Liver (tissue), 9 donors: ENCODE measurements around the gene PAX9. TPM values are rescaled to one million over a fixed set of nuclear protein-coding genes. Genes with fewer than 3 reads are reported as not detected.

Experiments
- DNase-seq: peaks from one replicate; pipeline ENCODE4 v3.0.0-alpha.2; 2017; ENCODE audit warnings: low spot score
- H3K27ac ChIP-seq, 2 donors: one replicate each; pipeline ENCODE4 v1.7.0; 2013; ENCODE audit warnings: inconsistent platforms in 2 of 2, low read length in 2 of 2, control low read depth in 1 of 2, low read depth in 1 of 2, mild to moderate bottlenecking in 1 of 2
- H3K27me3 ChIP-seq, 4 donors: one replicate each; pipeline versions ENCODE4 v1.6.1 to v1.7.0; 2013; ENCODE audit warnings: low read length in 3 of 4, inconsistent platforms in 1 of 4, mild to moderate bottlenecking in 1 of 4, moderate library complexity in 1 of 4; ENCODE audit not compliant: control insufficient read depth in 4 of 4, insufficient read depth in 4 of 4
- H3K36me3 ChIP-seq, 4 donors: one replicate each; pipeline versions ENCODE4 v1.6.1 to v1.7.0; 2013; ENCODE audit warnings: low read length in 3 of 4, mild to moderate bottlenecking in 3 of 4, low read depth in 1 of 4, moderate library complexity in 1 of 4; ENCODE audit not compliant: control insufficient read depth in 4 of 4, insufficient read depth in 3 of 4
- H3K4me1 ChIP-seq, 4 donors: one replicate each; pipeline versions ENCODE4 v1.6.1 to v1.7.0; 2013; ENCODE audit warnings: low read length in 3 of 4, mild to moderate bottlenecking in 3 of 4, moderate library complexity in 1 of 4; ENCODE audit not compliant: control insufficient read depth in 4 of 4, insufficient read depth in 4 of 4
- H3K4me3 ChIP-seq, 3 donors: one replicate each; pipeline versions ENCODE4 v1.6.1 to v1.7.0; 2013; ENCODE audit warnings: low read length in 3 of 3, control low read depth in 1 of 3, low read depth in 1 of 3, mild to moderate bottlenecking in 1 of 3
- H3K9ac ChIP-seq, 2 donors: one replicate each; pipeline ENCODE4 v1.7.0; 2013; ENCODE audit warnings: low read length in 2 of 2, mild to moderate bottlenecking in 2 of 2, moderate library complexity in 2 of 2, control low read depth in 1 of 2, low read depth in 1 of 2
- H3K9me3 ChIP-seq, 4 donors: one replicate each; pipeline versions ENCODE4 v1.6.1 to v1.7.0; 2013; ENCODE audit warnings: low read length in 3 of 4; ENCODE audit not compliant: control insufficient read depth in 4 of 4
- FOXA1 ChIP-seq: IDR thresholded peaks from 2 replicates; pipeline ENCODE4 v1.6.1; 2016; ENCODE audit warnings: antibody characterized with exemption
- GABPA ChIP-seq, 2 donors: IDR thresholded peaks in 1 of 2; conservative IDR thresholded peaks in 1 of 2; 2 replicates each; pipeline ENCODE4 v1.6.1; 2016; ENCODE audit warnings: antibody characterized with exemption in 2 of 2, mild to moderate bottlenecking in 1 of 2, moderate library complexity in 1 of 2
- JUND ChIP-seq, 2 donors: IDR thresholded peaks; 2 replicates each; pipeline ENCODE4 v1.6.1; 2016; ENCODE audit warnings: antibody characterized with exemption in 2 of 2
- NR2F2 ChIP-seq: IDR thresholded peaks from 2 replicates; pipeline ENCODE4 v1.6.1; 2016; ENCODE audit warnings: antibody characterized with exemption
- RAD21 ChIP-seq, 2 donors: IDR thresholded peaks; 2 replicates each; pipeline ENCODE4 v1.6.1; 2016; ENCODE audit warnings: antibody characterized with exemption in 2 of 2, mild to moderate bottlenecking in 2 of 2
- SP1 ChIP-seq: IDR thresholded peaks from 2 replicates; pipeline ENCODE4 v1.6.1; 2018; ENCODE audit warnings: antibody characterized with exemption, mild to moderate bottlenecking
- WGBS: extraction: QIAGEN DNeasy Blood & Tissue Kit; methylation state at CpG from one replicate; pipeline ENCODE4 v1.1.7; 2013; 5-methylcytosine and 5-hydroxymethylcytosine counted together
- polyA plus RNA-seq, 2 donors: library from polyadenylated mRNA; stranded (reverse) in 1 of 2; unstranded in 1 of 2; fragments of 200-250 nt in 1 of 2; fragments of >200 nt in 1 of 2; fragmentation: Nextera tagmentation in 1 of 2; extraction: Ambion mirVana in 1 of 2; gene quantifications; one replicate each; pipeline versions ENCODE4 v1.2.1 to v1.2.3, GENCODE V29; 2013 to 2015
- total RNA-seq, 2 donors: library from RNA; depleted of rRNA; stranded (reverse); fragments of >200 nt; gene quantifications; one replicate each; pipeline ENCODE4 v1.2.3, GENCODE V29; 2014
- TF ChIP-seq, protein P1 (sequence below): IDR thresholded peaks from 2 replicates; pipeline ENCODE4 v1.6.1; 2016; ENCODE audit warnings: antibody characterized with exemption, mild to moderate bottlenecking
- TF ChIP-seq, protein P2 (sequence below): IDR thresholded peaks from 2 replicates; pipeline ENCODE4 v1.6.1; 2016; ENCODE audit warnings: antibody characterized with exemption
- TF ChIP-seq, protein P3 (sequence below): fragments of 150-350 bp; IDR thresholded peaks from 2 replicates; pipeline ENCODE4 v1.5.1; 2017; ENCODE audit warnings: improper control_type of control experiment, low read depth, low read length; ENCODE audit not compliant: missing input control
- donor health status: healthy.
- donor health status: healthy.
- donor health status: healthy.
- donor health status: healthy.
- donor health status: healthy.

Gene PAX9
- total and polyA plus RNA-seq, 4 donors = 0.03 TPM; not detected in 3

DNA sequence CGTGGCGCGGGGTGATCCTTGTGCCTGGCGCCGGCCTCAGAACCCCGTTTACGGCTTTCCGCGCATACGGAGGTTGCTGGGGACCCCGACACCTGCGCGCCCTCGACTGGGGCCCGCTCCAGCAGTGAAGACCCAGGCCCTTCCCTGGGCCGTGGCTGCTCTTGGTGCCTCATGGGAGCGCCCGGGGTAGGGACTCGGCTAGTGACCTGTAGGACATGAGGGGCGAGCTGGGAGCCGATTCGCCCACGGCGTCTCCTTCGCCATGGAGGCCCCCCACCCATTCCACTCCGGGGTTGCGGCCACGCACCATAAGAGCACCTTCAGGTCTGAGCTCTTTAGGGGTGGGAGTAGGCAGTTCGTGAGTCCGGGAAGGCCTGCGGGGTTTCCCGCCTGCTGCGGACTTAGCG, 14.2 kb upstream of the PAX9 start:
- 2% methylated on average over 34 of the region's 34 CpGs for WGBS
- Histone ChIP-seq H3K9me3 (no peaks in the 10 kb centered on the region), H3K4me1 (peaks cover 3 to 17% (median 12%) of the 10 kb centered on the region in 4 donors), H3K27me3 (peaks cover 4 to 33% (median 12%) of the 10 kb centered on the region in 4 donors), H3K27ac (no peak overlapping the region), H3K36me3 (no peaks in the 10 kb centered on the region), H3K4me3 (peak overlapping the region in 1 of 3 donors; percentile 34), H3K9ac (no peak overlapping the region)
- TF ChIP-seq GABPA (IDR thresholded peaks at IDR 0.05 in 1 of 2, conservative IDR thresholded peaks at IDR 0.05 in 1 of 2) (no peak), JUND (IDR thresholded peaks at IDR 0.05) (no peak), FOXA1 (no peak), RAD21 (IDR thresholded peaks at IDR 0.05) (no peak), SP1 (no peak)
- TF ChIP-seq, protein P1, sequence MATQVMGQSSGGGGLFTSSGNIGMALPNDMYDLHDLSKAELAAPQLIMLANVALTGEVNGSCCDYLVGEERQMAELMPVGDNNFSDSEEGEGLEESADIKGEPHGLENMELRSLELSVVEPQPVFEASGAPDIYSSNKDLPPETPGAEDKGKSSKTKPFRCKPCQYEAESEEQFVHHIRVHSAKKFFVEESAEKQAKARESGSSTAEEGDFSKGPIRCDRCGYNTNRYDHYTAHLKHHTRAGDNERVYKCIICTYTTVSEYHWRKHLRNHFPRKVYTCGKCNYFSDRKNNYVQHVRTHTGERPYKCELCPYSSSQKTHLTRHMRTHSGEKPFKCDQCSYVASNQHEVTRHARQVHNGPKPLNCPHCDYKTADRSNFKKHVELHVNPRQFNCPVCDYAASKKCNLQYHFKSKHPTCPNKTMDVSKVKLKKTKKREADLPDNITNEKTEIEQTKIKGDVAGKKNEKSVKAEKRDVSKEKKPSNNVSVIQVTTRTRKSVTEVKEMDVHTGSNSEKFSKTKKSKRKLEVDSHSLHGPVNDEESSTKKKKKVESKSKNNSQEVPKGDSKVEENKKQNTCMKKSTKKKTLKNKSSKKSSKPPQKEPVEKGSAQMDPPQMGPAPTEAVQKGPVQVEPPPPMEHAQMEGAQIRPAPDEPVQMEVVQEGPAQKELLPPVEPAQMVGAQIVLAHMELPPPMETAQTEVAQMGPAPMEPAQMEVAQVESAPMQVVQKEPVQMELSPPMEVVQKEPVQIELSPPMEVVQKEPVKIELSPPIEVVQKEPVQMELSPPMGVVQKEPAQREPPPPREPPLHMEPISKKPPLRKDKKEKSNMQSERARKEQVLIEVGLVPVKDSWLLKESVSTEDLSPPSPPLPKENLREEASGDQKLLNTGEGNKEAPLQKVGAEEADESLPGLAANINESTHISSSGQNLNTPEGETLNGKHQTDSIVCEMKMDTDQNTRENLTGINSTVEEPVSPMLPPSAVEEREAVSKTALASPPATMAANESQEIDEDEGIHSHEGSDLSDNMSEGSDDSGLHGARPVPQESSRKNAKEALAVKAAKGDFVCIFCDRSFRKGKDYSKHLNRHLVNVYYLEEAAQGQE = no peak
- TF ChIP-seq, protein P2, sequence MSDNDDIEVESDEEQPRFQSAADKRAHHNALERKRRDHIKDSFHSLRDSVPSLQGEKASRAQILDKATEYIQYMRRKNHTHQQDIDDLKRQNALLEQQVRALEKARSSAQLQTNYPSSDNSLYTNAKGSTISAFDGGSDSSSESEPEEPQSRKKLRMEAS = no peak
- no peak for DNase-seq

DNA sequence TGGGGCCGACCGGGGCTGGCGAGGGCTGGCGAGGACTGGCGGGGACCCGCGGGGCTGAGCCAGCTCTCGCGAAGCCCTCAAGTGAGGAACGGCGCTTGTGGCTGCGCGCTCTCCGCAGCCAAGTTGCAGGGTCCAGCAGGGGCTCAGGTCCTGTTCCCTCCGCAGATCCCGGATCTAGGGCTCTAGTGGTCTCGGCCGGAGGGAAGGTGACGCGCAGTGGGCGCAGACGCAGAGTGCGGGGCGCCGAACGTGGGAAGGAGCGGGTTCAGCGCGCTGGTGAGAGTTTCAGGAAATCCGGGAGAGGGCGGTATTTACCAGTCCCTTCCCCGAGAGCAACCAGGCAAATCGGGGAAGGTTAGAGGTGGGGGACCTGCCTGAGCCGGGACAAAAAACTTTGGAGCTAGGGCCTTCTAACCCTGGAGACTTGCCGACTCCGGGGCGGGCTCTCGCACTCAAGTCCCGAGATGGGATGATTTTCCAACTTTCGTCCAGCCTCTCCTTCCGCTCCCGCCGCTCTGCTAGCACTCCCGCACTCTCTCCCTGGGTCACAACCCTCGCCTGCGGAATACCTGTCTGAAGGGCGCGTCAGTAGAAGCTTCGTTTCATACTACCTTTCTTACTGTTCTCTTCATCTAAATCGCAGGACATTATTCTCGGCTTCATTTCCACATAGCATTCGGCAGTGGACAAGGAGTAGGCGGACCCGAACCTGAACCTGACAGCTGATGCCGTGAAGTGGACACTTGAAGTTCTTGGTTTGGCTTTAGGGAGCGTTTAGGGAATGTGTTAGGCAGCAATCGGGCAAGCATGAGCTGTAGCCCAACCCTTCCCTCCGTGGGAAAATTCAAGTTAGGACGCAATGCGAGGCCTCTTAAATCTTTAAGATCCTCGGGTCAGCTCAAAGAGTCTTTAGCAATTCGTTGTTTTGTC, 13.6 kb upstream of the PAX9 start:
- Histone ChIP-seq H3K9me3 (no peaks in the 10 kb centered on the region), H3K27me3 (peaks cover 4 to 37% (median 14%) of the 10 kb centered on the region in 4 donors), H3K9ac (no peak overlapping the region), H3K27ac (no peak overlapping the region), H3K4me3 (peak overlapping the region in 2 of 3 donors; percentile 34 to 42), H3K4me1 (peaks cover 3 to 17% (median 12%) of the 10 kb centered on the region in 4 donors), H3K36me3 (no peaks in the 10 kb centered on the region)
- no peak for DNase-seq
- 4% methylated on average over 62 of the region's 62 CpGs for WGBS
- TF ChIP-seq, protein P2 = no peak
- TF ChIP-seq, protein P3, sequence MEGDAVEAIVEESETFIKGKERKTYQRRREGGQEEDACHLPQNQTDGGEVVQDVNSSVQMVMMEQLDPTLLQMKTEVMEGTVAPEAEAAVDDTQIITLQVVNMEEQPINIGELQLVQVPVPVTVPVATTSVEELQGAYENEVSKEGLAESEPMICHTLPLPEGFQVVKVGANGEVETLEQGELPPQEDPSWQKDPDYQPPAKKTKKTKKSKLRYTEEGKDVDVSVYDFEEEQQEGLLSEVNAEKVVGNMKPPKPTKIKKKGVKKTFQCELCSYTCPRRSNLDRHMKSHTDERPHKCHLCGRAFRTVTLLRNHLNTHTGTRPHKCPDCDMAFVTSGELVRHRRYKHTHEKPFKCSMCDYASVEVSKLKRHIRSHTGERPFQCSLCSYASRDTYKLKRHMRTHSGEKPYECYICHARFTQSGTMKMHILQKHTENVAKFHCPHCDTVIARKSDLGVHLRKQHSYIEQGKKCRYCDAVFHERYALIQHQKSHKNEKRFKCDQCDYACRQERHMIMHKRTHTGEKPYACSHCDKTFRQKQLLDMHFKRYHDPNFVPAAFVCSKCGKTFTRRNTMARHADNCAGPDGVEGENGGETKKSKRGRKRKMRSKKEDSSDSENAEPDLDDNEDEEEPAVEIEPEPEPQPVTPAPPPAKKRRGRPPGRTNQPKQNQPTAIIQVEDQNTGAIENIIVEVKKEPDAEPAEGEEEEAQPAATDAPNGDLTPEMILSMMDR = peak; percentile 31
- no peak for TF ChIP-seq GABPA (IDR thresholded peaks at IDR 0.05 in 1 of 2, conservative IDR thresholded peaks at IDR 0.05 in 1 of 2)
- TF ChIP-seq RAD21 (IDR thresholded peaks at IDR 0.05) = peak; percentile 44 to 67
- no peak for TF ChIP-seq NR2F2
